CD4-positive, alpha-beta T cell treated with Interleukin-15 for 1 hour (primary cell): Measurements from ENCODE around the gene WNT1.

Experiments used
- DNase-seq: peaks from one replicate; pipeline ENCODE4 v3.0.0-alpha.2; 2020

The WNT1 gene

GRCh38 chr12:48981757-48982157 is 3.6 kb downstream of the WNT1 start:
- no peak for DNase-seq

- DNase-seq: no peak
Observed at GRCh38 chr12:48982397-48983080, 4.4 kb downstream of the WNT1 start.

- DNase-seq: no peak
Observed at GRCh38 chr12:48985475-48985897, 7.4 kb downstream of the WNT1 start.

- no peak for DNase-seq
Observed at GRCh38 chr12:48985901-48986300, 7.8 kb downstream of the WNT1 start.

GRCh38 chr12:48986720-48987291 is 8.7 kb downstream of the WNT1 start:
- DNase-seq: no peak

GRCh38 chr12:48988030-48988649 is 10.0 kb downstream of the WNT1 start:
- DNase-seq: peak; percentile 61

- no peak for DNase-seq
Observed at GRCh38 chr12:48990552-48990951, 12.4 kb downstream of the WNT1 start.

- no peak for DNase-seq
Observed at GRCh38 chr12:48991247-48992050, 13.3 kb downstream of the WNT1 start.

- no peak for DNase-seq
Observed at GRCh38 chr12:48993787-48994186, 15.7 kb downstream of the WNT1 start.

- DNase-seq: no peak
Observed at GRCh38 chr12:48994224-48995085, 16.3 kb downstream of the WNT1 start.

- DNase-seq: peak; percentile 51
Observed at GRCh38 chr12:48995086-48995879, 17.2 kb downstream of the WNT1 start.

GRCh38 chr12:48996794-48997718 is 18.9 kb downstream of the WNT1 start:
- DNase-seq: peak; percentile 78

- peak; percentile 63 for DNase-seq
Observed at GRCh38 chr12:48997719-48998496, 19.8 kb downstream of the WNT1 start.

GRCh38 chr12:48998497-48999353 is 20.6 kb downstream of the WNT1 start:
- DNase-seq: no peak

- peak; percentile 51 for DNase-seq
Observed at GRCh38 chr12:48999371-49000131, 21.4 kb downstream of the WNT1 start, which contains the start of gene DDN. TSS of gene DDN (minus strand) at chr12:48999375. CDS start at chr12:48999287, 88 bp downstream.

- no peak for DNase-seq
Observed at GRCh38 chr12:49000346-49000745, 22.2 kb downstream of the WNT1 start.

GRCh38 chr12:49008943-49009342 is 30.8 kb downstream of the WNT1 start:
- no peak for DNase-seq
